GM12874 (cell line): ENCODE results near the gene SUCLG1.

Source experiments
- TF ChIP-seq, protein P1 (sequence below): IDR thresholded peaks from 2 replicates; pipeline ENCODE4 v1.5.1; 2011; ENCODE audit warnings: low read depth, mild to moderate bottlenecking, control low read depth, low read length, moderate library complexity; ENCODE audit not compliant: insufficient read depth

SUCLG1 gene

DNA sequence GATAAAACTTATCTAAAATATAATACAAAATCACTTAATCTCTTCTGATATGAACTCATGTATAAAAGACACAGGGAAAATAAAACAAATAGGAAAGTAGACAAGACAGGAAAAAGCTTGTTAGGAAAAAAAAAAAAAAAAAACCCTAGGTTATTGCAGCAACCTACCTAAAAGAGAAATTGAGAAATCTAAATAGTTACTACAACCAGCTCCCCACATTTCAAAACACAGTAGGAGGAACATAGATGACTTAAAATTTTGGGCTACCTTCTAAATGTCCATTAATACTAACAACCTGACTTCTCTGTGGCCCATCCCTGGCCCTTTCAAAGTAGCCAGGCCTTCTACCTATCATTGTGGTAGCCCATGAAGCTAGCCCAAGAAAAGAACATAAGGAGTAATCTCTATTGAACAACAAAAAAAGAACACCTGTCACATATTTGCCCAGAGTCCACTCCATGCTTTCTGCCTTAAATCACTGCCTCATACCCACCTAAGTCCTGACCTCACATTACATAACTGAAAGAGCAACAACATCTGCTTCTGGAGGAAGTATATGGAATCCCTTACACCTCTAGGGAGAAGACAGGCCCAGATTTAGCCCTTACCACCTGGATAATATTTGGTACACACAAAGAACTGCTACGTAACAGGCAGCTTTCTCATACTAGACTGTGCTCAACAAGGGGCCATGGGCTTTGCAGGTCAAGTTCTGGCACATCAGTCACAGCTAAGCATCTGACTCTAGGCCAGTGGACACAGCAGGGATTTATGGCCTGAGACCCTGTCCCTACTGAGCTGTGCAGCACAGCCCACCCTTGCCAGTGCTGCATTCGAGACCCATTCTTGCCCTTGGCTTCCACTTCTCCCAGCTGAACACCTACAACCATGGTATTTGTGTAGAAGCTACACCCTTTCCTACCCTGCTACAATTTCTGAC is 8.5 kb downstream of the SUCLG1 start:
- TF ChIP-seq, protein P1, sequence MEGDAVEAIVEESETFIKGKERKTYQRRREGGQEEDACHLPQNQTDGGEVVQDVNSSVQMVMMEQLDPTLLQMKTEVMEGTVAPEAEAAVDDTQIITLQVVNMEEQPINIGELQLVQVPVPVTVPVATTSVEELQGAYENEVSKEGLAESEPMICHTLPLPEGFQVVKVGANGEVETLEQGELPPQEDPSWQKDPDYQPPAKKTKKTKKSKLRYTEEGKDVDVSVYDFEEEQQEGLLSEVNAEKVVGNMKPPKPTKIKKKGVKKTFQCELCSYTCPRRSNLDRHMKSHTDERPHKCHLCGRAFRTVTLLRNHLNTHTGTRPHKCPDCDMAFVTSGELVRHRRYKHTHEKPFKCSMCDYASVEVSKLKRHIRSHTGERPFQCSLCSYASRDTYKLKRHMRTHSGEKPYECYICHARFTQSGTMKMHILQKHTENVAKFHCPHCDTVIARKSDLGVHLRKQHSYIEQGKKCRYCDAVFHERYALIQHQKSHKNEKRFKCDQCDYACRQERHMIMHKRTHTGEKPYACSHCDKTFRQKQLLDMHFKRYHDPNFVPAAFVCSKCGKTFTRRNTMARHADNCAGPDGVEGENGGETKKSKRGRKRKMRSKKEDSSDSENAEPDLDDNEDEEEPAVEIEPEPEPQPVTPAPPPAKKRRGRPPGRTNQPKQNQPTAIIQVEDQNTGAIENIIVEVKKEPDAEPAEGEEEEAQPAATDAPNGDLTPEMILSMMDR: no peak

DNA sequence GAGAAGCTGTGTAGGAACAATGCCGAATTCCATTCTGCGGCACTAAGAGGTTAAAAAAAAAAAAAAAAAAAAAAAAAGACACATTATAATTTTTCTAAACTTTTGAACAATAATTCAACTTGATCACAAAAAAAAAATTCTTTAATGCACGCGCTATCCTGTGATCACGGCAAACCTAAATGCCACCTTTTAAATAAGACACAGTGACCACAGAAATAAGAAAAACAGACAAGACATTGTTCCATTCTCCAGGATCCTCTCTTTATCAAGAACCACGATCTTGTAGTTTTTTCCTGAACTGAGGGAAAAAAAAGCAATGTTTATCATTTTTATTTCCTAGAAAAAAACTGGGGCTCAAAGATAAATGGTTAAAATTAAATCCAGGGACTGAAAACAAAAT is 9.4 kb downstream of the SUCLG1 start:
- TF ChIP-seq, protein P1: no peak

DNA sequence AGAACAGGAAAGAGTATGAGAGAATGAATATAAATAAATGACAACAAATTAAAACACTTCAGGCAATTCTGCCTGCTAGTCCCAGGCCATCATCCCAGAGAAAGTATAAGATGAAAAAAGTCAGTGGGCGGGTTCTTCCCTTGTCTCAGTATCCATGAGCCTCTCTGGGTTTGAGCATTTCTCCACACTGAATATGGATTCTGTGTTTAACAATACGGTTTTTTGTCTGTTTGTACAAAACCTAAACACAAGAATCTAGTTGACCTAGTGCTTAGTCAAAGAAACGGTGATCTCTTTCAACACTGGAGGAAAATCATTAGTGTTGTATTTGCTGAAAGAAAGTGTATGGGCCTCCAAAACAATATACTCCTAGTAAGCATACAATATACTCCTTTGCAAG is 10.0 kb downstream of the SUCLG1 start:
- TF ChIP-seq, protein P1: no peak

DNA sequence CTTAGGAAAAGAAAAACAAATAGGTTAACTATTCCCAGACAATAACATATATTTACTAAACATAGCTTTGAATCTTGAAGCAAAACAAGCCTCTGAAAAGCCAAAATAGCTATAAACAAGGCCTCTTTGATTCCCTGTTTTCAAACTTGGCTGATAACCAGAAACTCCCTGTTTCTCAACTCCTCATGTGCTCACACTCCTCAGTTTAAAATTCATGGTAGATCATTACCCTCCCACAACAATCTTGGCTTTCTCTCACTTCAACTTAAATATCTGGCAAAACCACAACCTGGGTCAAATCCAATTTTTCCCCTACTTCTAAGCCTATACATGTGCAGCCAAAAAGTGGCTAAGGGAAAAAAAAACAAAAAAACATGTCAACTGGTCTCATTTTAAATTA is 15.6 kb downstream of the SUCLG1 start:
- TF ChIP-seq, protein P1: no peak

DNA sequence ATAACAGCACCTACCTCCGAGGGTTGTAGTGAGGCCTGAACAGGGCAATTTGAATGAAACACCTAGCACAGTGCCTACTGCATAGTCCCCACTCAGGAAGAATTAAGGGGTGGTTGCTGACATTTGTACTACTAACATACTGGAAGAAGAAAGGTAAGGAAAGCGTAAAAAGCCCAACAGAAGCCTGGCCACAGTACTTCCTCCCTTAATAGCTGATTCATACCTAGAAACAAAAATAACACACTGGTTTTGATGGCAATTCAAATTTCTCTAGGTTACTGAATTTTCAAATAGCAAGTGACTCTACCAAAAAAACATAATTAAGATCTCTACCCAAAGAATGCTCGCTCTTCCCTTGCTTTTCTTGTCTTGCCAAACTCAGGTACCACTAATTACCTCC is 16.2 kb downstream of the SUCLG1 start:
- TF ChIP-seq, protein P1: no peak

DNA sequence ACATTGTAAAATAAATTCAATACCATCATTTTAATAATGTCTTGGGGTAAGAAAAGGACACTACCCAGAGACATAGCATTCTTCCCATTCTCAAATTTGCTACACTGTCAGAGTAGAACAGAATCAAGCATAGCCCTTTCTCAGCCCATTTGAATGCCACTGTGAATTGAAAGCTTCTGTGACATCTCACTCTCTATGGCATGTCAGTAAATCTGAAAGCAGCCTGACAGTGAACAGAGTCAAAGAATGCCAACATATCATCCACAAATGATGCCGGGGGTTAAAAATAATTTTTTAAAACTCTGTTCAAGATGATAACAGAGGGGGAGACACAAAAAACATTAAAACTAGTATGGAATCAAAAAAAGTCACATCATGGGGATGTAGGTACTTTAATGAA is 17.6 kb downstream of the SUCLG1 start:
- TF ChIP-seq, protein P1: no peak

DNA sequence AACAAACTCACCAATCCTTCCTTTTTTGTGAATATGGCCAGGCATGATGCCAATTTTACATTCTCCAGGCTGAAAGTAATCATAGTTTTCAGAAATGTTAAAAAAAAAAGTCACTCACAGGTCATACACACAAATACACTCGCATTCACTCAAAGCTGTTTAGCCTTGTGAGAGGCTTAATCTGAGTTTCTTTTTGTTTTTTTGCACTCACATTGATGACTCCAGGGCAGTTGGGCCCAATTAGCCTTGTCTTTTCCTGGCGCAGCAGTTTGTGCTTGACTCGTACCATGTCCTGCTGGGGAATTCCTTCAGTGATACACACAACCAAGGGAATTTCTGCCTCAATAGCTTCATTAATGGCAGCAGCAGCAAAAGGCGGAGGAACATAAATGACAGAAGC is 18.0 kb downstream of the SUCLG1 start:
- TF ChIP-seq, protein P1: no peak
